G401.6 (cell line): ENCODE measurements around the gene WDSUB1.

Experiments used
- FAIRE-seq: peaks from 2 replicates; lab custom pipeline; 2012; peaks lifted over from hg19 to GRCh38; lab: Jason Lieb, UNC

WDSUB1 gene

GRCh38 chr2:159224061-159224813, 62.3 kb downstream of the WDSUB1 start:
- no peak for FAIRE-seq

- no peak for FAIRE-seq
Measured at GRCh38 chr2:159219394-159219998, 67.0 kb downstream of the WDSUB1 start.

GRCh38 chr2:159218389-159218788, 68.1 kb downstream of the WDSUB1 start:
- FAIRE-seq: no peak

GRCh38 chr2:159217676-159218075, 68.8 kb downstream of the WDSUB1 start:
- FAIRE-seq: no peak

- FAIRE-seq: no peak
Measured at GRCh38 chr2:159215116-159215515, 71.4 kb downstream of the WDSUB1 start.

- no peak for FAIRE-seq
Measured at GRCh38 chr2:159214325-159214865, 72.1 kb downstream of the WDSUB1 start.

GRCh38 chr2:159213296-159213695, 73.2 kb downstream of the WDSUB1 start:
- no peak for FAIRE-seq

- FAIRE-seq: no peak
Measured at GRCh38 chr2:159211447-159212396, 74.8 kb downstream of the WDSUB1 start.

- no peak for FAIRE-seq
Measured at GRCh38 chr2:159209341-159210306, 76.9 kb downstream of the WDSUB1 start.

- FAIRE-seq: no peak
Measured at GRCh38 chr2:159208438-159208837, 78.1 kb downstream of the WDSUB1 start.

- FAIRE-seq: no peak
Measured at GRCh38 chr2:159206736-159207380, 79.6 kb downstream of the WDSUB1 start.

- FAIRE-seq: no peak
Measured at GRCh38 chr2:159204381-159205144, 81.9 kb downstream of the WDSUB1 start.

- FAIRE-seq: no peak
Measured at GRCh38 chr2:159202568-159203071, 83.9 kb downstream of the WDSUB1 start.

- no peak for FAIRE-seq
Measured at GRCh38 chr2:159201360-159202063, 85.0 kb downstream of the WDSUB1 start.

- FAIRE-seq: no peak
Measured at GRCh38 chr2:159200498-159200897, 86.0 kb downstream of the WDSUB1 start.

- no peak for FAIRE-seq
Measured at GRCh38 chr2:159199761-159200465, 86.6 kb downstream of the WDSUB1 start.

- no peak for FAIRE-seq
Measured at GRCh38 chr2:159199236-159199635, 87.3 kb downstream of the WDSUB1 start.

GRCh38 chr2:159196393-159196925, 90.0 kb downstream of the WDSUB1 start:
- FAIRE-seq: no peak
